ENCODE data around the gene SLC6A13.

DNA sequence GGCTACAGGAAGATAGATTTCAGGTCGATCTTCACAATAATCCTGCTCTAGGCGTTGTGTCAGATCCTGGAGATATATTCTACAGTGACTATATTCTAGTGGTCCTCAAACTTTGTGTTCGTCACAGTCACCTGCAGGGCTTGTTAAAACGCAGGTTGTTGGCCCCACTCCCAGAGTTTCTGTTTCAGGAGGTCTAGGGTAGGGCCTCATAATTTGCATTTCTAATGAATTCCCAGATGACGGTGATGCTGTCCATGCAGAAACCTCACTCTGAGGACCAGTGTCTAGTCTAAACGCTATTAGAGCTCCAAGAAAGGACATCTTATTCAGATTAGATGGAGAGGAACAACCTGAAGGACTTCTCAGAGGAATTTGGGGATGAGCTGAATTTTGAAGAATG is 13.2 kb upstream of the SLC6A13 start:
- TF ChIP-seq POLR2A (IDR thresholded peaks at IDR 0.05), result no peak
- TF ChIP-seq, protein P1, sequence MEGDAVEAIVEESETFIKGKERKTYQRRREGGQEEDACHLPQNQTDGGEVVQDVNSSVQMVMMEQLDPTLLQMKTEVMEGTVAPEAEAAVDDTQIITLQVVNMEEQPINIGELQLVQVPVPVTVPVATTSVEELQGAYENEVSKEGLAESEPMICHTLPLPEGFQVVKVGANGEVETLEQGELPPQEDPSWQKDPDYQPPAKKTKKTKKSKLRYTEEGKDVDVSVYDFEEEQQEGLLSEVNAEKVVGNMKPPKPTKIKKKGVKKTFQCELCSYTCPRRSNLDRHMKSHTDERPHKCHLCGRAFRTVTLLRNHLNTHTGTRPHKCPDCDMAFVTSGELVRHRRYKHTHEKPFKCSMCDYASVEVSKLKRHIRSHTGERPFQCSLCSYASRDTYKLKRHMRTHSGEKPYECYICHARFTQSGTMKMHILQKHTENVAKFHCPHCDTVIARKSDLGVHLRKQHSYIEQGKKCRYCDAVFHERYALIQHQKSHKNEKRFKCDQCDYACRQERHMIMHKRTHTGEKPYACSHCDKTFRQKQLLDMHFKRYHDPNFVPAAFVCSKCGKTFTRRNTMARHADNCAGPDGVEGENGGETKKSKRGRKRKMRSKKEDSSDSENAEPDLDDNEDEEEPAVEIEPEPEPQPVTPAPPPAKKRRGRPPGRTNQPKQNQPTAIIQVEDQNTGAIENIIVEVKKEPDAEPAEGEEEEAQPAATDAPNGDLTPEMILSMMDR (IDR thresholded peaks at IDR 0.05), result no peak
